HepG2 (cell line): ENCODE results near the gene SLC5A6.

Source experiments
- CTCF ChIP-seq: sonication (generic); formaldehyde crosslinking; IDR thresholded peaks from 2 replicates; pipeline ENCODE4 v1.5.0; 2020; ENCODE audit warnings: mild to moderate bottlenecking, missing genetic modification reagents, moderate library complexity
- POGZ ChIP-seq: sonication (generic); formaldehyde crosslinking; IDR thresholded peaks from 2 replicates; pipeline ENCODE4 v1.4.0; 2020; ENCODE audit warnings: mild to moderate bottlenecking, missing genetic modification reagents
- POLR2AphosphoS2 ChIP-seq: IDR thresholded peaks from 2 replicates; pipeline ENCODE4 v1.6.1; 2011; ENCODE audit warnings: low read depth, low read length, improper control_type of control experiment
- ZFY ChIP-seq: sonication (generic); formaldehyde crosslinking; IDR thresholded peaks from 2 replicates; pipeline ENCODE4 v1.4.0; 2020; ENCODE audit warnings: missing genetic modification reagents

GRCh38 chr2:27204566-27204965 lies 7.5 kb downstream of the SLC5A6 start:
- TF ChIP-seq CTCF (CRISPR knock-in tag) (no peak), ZFY (CRISPR knock-in tag) (no peak), POLR2AphosphoS2 (no peak), POGZ (no peak)
